WERI-Rb-1 (cell line): ENCODE results near the gene STXBP6.

Source experiments
- DNase-seq: peaks from one replicate; pipeline ENCODE4 v3.0.0-alpha.2; 2020
- H3K27ac ChIP-seq: fragments of 250-450 bp; sonication (Bioruptor Pico); 2 replicates; pipeline ENCODE4 v1.5.1; 2020; ENCODE audit warnings: mild to moderate bottlenecking, moderate library complexity
- H3K27me3 ChIP-seq: fragments of 250-450 bp; sonication (Bioruptor Pico); 2 replicates; pipeline ENCODE4 v1.5.1; 2021; ENCODE audit warnings: mild to moderate bottlenecking, low read depth, moderate library complexity; ENCODE audit not compliant: insufficient read depth, severe bottlenecking
- H3K36me3 ChIP-seq: fragments of 250-450 bp; sonication (Bioruptor Pico); 2 replicates; pipeline ENCODE4 v1.5.1; 2020; ENCODE audit warnings: mild to moderate bottlenecking, moderate library complexity
- H3K4me3 ChIP-seq: 2 replicates; pipeline ENCODE4 v1.5.1; 2011; ENCODE audit warnings: low read depth, mild to moderate bottlenecking, control low read depth, low read length
- H3K9me3 ChIP-seq: fragments of 250-450 bp; sonication (Bioruptor Pico); 2 replicates; pipeline ENCODE4 v1.5.1; 2021; ENCODE audit warnings: mild to moderate bottlenecking, moderate library complexity; ENCODE audit not compliant: severe bottlenecking
- CTCF ChIP-seq: IDR thresholded peaks from 2 replicates; pipeline ENCODE4 v1.5.1; 2011; ENCODE audit warnings: low read depth, mild to moderate bottlenecking, control low read depth, inconsistent platforms, low read length

The STXBP6 gene

GRCh38 chr14:24992624-24993360 is 57.2 kb downstream of the STXBP6 start:
- Histone ChIP-seq H3K27ac (no peak overlapping the region), H3K36me3 (no peaks in the 10 kb centered on the region), H3K4me3 (no peak overlapping the region), H3K9me3 (no peaks in the 10 kb centered on the region), H3K27me3 (peaks cover 54% of the 10 kb centered on the region)
- no peak for DNase-seq
- TF ChIP-seq CTCF = no peak

DNA sequence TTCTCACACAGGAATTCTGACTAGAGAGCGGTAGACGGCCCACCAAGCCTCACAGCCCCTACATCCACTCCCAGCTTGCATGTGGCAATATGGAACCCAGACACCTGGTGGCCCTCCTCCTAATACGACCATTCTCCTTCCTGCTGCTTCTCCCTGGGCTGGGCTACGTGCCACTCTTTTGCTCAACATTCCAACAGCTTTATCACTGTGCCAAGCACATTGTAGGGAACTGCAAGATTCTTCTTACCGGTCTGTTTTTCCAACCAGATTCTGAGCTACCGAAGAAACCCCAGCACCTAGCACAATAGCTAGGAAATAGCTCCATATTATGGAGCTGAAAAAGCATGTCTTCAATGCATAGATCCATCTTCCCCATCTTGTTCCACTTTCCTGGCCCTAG is 58.1 kb downstream of the STXBP6 start:
- no peak overlapping the region for H3K4me3 ChIP-seq
- DNase-seq = no peak
- TF ChIP-seq CTCF = no peak

DNA sequence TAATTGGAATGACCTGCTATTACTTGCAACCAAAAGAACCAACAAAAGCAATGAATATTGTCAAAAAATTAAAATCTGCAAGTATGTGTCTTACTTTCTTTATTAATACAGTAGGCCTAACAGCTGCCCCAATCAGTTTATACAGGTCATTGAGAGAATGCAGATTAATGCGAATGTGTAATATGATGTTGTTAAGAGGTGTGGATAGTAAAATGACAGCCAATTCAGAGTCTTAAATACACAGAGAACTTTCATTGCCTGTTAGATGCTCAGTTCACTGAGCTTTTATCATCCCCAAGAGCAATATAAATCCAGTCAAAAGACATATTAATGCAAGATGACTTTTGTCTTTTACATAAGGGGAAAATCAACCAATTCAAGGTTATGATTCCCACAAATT is 58.7 kb downstream of the STXBP6 start:
- no peaks in the 10 kb centered on the region for H3K9me3 ChIP-seq
- no peak for TF ChIP-seq CTCF
- H3K36me3 ChIP-seq = no peaks in the 10 kb centered on the region
- no peak overlapping the region for H3K27ac ChIP-seq
- no peak overlapping the region for H3K4me3 ChIP-seq
- DNase-seq = no peak
- peaks cover 57% of the 10 kb centered on the region for H3K27me3 ChIP-seq

More for the DNA sequence above, 58.1 kb downstream of the STXBP6 start:
- no peaks in the 10 kb centered on the region for H3K36me3 ChIP-seq
- H3K9me3 ChIP-seq = no peaks in the 10 kb centered on the region
- H3K27ac ChIP-seq = no peak overlapping the region
- peaks cover 53% of the 10 kb centered on the region for H3K27me3 ChIP-seq

GRCh38 chr14:24990773-24991172 is 59.2 kb downstream of the STXBP6 start:
- Histone ChIP-seq H3K27ac (no peak overlapping the region), H3K9me3 (no peaks in the 10 kb centered on the region), H3K27me3 (peaks cover 52% of the 10 kb centered on the region), H3K4me3 (no peak overlapping the region), H3K36me3 (no peaks in the 10 kb centered on the region)
- no peak for DNase-seq
- no peak for TF ChIP-seq CTCF

- Histone ChIP-seq H3K4me3 (no peak overlapping the region), H3K9me3 (no peaks in the 10 kb centered on the region), H3K36me3 (no peaks in the 10 kb centered on the region), H3K27ac (no peak overlapping the region), H3K27me3 (peaks cover 50% of the 10 kb centered on the region)
- DNase-seq = no peak
- no peak for TF ChIP-seq CTCF
Observed at GRCh38 chr14:24990050-24990449, 59.9 kb downstream of the STXBP6 start.

GRCh38 chr14:24988760-24989159 is 61.2 kb downstream of the STXBP6 start:
- no peak overlapping the region for H3K4me3 ChIP-seq
- peaks cover 45% of the 10 kb centered on the region for H3K27me3 ChIP-seq
- H3K9me3 ChIP-seq = no peaks in the 10 kb centered on the region
- no peak for DNase-seq
- TF ChIP-seq CTCF = no peak
- H3K27ac ChIP-seq = no peak overlapping the region
- H3K36me3 ChIP-seq = no peaks in the 10 kb centered on the region
